ENCODE results near the gene DNAJC13.

- TF ChIP-seq, protein P1, sequence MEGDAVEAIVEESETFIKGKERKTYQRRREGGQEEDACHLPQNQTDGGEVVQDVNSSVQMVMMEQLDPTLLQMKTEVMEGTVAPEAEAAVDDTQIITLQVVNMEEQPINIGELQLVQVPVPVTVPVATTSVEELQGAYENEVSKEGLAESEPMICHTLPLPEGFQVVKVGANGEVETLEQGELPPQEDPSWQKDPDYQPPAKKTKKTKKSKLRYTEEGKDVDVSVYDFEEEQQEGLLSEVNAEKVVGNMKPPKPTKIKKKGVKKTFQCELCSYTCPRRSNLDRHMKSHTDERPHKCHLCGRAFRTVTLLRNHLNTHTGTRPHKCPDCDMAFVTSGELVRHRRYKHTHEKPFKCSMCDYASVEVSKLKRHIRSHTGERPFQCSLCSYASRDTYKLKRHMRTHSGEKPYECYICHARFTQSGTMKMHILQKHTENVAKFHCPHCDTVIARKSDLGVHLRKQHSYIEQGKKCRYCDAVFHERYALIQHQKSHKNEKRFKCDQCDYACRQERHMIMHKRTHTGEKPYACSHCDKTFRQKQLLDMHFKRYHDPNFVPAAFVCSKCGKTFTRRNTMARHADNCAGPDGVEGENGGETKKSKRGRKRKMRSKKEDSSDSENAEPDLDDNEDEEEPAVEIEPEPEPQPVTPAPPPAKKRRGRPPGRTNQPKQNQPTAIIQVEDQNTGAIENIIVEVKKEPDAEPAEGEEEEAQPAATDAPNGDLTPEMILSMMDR (IDR thresholded peaks at IDR 0.05): no peak
- TF ChIP-seq POLR2A (IDR thresholded peaks at IDR 0.05; ENCODE audit: low read depth): no peak
Measured at GRCh38 chr3:132456571-132456970, 39.3 kb downstream of the DNAJC13 start.

Measured in esophagus muscularis mucosa (tissue), 3 donors.